Loucy (cell line): ENCODE measurements around the gene RAB6A.

Experiments
- H2AFZ ChIP-seq: fragments of 200-600 bp; sonication (generic); 2 replicates; pipeline ENCODE4 v1.6.0; 2016; ENCODE audit warnings: antibody characterized with exemption, mild to moderate bottlenecking, low read length, moderate library complexity
- H3F3A ChIP-seq: fragments of 200-600 bp; 2 replicates; pipeline ENCODE4 v1.6.0; 2016; ENCODE audit warnings: antibody characterized with exemption, low read depth, mild to moderate bottlenecking
- H3K27me3 ChIP-seq: fragments of 200-600 bp; sonication (generic); 2 replicates; pipeline ENCODE4 v1.6.1; 2014; ENCODE audit warnings: low read length, mild to moderate bottlenecking; ENCODE audit not compliant: insufficient read depth, poor library complexity, severe bottlenecking
- H3K36me3 ChIP-seq: fragments of 200-600 bp; sonication (generic); 2 replicates; pipeline ENCODE4 v1.6.1; 2016; ENCODE audit warnings: low read length; ENCODE audit not compliant: insufficient read depth
- H3K4me1 ChIP-seq: fragments of 200-600 bp; sonication (generic); 2 replicates; pipeline ENCODE4 v1.5.1; 2014; ENCODE audit warnings: low read length, mild to moderate bottlenecking; ENCODE audit not compliant: insufficient read depth, poor library complexity, severe bottlenecking
- H3K4me2 ChIP-seq: fragments of 200-600 bp; sonication (generic); 2 replicates; pipeline ENCODE4 v1.6.0; 2014; ENCODE audit warnings: antibody characterized with exemption, low read length, low read depth, mild to moderate bottlenecking; ENCODE audit not compliant: poor library complexity, severe bottlenecking
- H3K4me3 ChIP-seq: fragments of 200-600 bp; sonication (generic); 2 replicates; pipeline ENCODE4 v1.5.1; 2014; ENCODE audit warnings: low read length, mild to moderate bottlenecking, mixed read lengths; ENCODE audit not compliant: poor library complexity, severe bottlenecking
- H3K79me2 ChIP-seq: fragments of 200-600 bp; sonication (generic); 2 replicates; pipeline ENCODE4 v1.6.1; 2014; ENCODE audit warnings: low read length; ENCODE audit not compliant: insufficient read depth
- H3K9ac ChIP-seq: fragments of 200-600 bp; sonication (generic); 2 replicates; pipeline ENCODE4 v1.6.0; 2014; ENCODE audit warnings: mild to moderate bottlenecking, low read depth, low read length, moderate library complexity; ENCODE audit not compliant: poor library complexity, severe bottlenecking
- H3K9me2 ChIP-seq: fragments of 200-600 bp; sonication (generic); replicated peaks from 2 replicates; pipeline ENCODE4 v1.6.1; 2016; ENCODE audit warnings: low read depth, low read length, mixed read lengths
- H3K9me3 ChIP-seq: fragments of 200-600 bp; sonication (generic); 2 replicates; pipeline ENCODE4 v1.6.1; 2014; ENCODE audit warnings: mild to moderate bottlenecking, antibody characterized with exemption, low read length, low read depth; ENCODE audit not compliant: insufficient read depth
- H4K20me1 ChIP-seq: fragments of 200-600 bp; sonication (generic); 2 replicates; pipeline ENCODE4 v1.6.0; 2014; ENCODE audit warnings: antibody characterized with exemption, low read length, mild to moderate bottlenecking; ENCODE audit not compliant: insufficient read depth, poor library complexity, severe bottlenecking
- EZH2phosphoT487 ChIP-seq: fragments of 200-600 bp; IDR thresholded peaks from 2 replicates; pipeline ENCODE4 v1.6.1; 2018; ENCODE audit warnings: antibody characterized with exemption, mild to moderate bottlenecking, moderate library complexity, borderline replicate concordance
- TF ChIP-seq, protein P1 (sequence below): fragments of 200-600 bp; sonication (generic); conservative IDR thresholded peaks from 2 replicates; pipeline ENCODE4 v1.5.1; 2014; ENCODE audit warnings: mild to moderate bottlenecking, antibody characterized with exemption, low read length

RAB6A gene

DNA sequence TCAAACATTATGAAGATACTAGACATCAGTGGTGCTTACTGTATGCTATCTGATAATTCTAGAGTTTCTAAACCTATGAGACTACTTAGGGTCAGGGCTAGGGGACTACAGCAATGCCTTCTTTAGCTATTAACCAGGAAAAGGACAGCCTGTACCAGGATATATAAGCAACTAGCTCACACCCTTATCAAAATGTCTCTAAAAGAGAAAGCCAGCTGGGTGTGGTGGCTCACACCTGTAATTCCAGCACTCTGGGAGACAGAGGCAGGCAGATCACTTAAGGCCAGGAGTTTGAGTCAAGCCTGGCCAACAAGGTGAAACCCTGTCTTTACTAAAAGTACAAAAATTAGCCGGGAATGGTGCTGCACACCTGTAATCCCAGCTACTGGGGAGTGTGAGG is 55.8 kb downstream of the RAB6A start:
- no peak overlapping the region for H3K9ac ChIP-seq
- H3K4me1 ChIP-seq, result no peaks in the 10 kb centered on the region
- H3K9me3 ChIP-seq, result no peaks in the 10 kb centered on the region
- no peak for TF ChIP-seq EZH2phosphoT487
- TF ChIP-seq, protein P1, sequence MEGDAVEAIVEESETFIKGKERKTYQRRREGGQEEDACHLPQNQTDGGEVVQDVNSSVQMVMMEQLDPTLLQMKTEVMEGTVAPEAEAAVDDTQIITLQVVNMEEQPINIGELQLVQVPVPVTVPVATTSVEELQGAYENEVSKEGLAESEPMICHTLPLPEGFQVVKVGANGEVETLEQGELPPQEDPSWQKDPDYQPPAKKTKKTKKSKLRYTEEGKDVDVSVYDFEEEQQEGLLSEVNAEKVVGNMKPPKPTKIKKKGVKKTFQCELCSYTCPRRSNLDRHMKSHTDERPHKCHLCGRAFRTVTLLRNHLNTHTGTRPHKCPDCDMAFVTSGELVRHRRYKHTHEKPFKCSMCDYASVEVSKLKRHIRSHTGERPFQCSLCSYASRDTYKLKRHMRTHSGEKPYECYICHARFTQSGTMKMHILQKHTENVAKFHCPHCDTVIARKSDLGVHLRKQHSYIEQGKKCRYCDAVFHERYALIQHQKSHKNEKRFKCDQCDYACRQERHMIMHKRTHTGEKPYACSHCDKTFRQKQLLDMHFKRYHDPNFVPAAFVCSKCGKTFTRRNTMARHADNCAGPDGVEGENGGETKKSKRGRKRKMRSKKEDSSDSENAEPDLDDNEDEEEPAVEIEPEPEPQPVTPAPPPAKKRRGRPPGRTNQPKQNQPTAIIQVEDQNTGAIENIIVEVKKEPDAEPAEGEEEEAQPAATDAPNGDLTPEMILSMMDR, result no peak
- H3K4me2 ChIP-seq, result no peak overlapping the region
- no peaks in the 10 kb centered on the region for H3K9me2 ChIP-seq
- no peak overlapping the region for H3K4me3 ChIP-seq
- H3K79me2 ChIP-seq, result no peaks in the 10 kb centered on the region
- no peaks in the 10 kb centered on the region for H3K27me3 ChIP-seq
- H3K36me3 ChIP-seq, result peaks cover 57% of the 10 kb centered on the region; the same call in 1 of the 2 replicates
- no peaks in the 10 kb centered on the region for H3F3A ChIP-seq
- H2AFZ ChIP-seq, result no peak overlapping the region
- no peaks in the 10 kb centered on the region for H4K20me1 ChIP-seq

DNA sequence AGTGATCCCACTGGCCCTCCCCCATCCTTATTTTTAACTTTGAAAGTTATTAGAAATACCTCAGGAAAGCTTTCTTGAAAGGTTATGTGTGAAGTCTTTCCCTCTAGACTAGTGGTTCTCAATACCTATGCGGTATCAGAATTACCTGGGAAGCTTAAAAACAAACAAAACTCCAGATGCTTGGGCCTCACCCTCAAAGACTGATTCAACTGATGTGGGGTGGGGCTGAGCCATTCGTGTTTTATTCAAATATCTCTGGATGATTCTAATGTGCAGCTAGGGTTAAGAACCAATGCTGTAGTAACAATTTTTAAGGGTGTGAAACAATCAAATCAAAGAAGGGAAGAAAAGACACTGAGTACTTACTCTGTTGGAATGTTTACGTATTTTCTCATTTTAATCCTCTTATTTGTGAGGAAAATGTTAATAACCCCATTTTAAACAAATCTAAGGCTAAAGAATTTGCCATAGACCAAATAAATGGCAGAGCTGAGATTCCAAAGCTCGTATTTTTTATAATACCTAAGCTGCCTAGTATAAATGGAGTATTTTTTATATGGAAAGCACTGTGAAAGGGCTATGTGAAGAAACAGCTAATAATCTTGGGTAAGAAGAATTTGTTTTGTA is 66.9 kb downstream of the RAB6A start:
- H2AFZ ChIP-seq, result no peak overlapping the region
- no peak overlapping the region for H3K9ac ChIP-seq
- H3K36me3 ChIP-seq, result peaks cover 13% of the 10 kb centered on the region; the same call in 1 of the 2 replicates
- no peaks in the 10 kb centered on the region for H3K4me1 ChIP-seq
- no peak overlapping the region for H3K4me2 ChIP-seq
- no peaks in the 10 kb centered on the region for H3K27me3 ChIP-seq
- no peaks in the 10 kb centered on the region for H3K79me2 ChIP-seq
- no peaks in the 10 kb centered on the region for H3F3A ChIP-seq
- H3K9me2 ChIP-seq, result no peaks in the 10 kb centered on the region
- no peak for TF ChIP-seq EZH2phosphoT487
- TF ChIP-seq, protein P1, result no peak
- H3K9me3 ChIP-seq, result no peaks in the 10 kb centered on the region
- no peaks in the 10 kb centered on the region for H4K20me1 ChIP-seq
- H3K4me3 ChIP-seq, result no peak overlapping the region

DNA sequence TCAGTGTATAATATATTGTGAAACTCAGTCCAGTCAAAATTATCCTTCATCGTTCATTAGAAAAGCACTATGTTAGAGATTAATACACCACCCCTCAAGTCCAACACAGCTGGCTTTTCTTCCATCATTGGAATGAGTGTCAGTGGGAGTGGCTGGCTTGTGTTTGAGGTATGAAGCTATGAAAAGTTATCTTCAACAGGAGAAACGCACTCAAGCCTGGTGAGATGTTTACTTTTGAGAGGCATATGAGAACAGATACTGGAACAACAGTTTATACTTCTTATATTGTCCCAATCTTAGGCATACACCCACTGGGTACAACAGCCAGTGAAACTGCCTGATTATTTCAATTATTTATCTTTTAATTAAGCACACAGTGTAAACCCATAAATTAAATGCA is 80.2 kb downstream of the RAB6A start:
- H3K9me3 ChIP-seq, result no peaks in the 10 kb centered on the region
- H3F3A ChIP-seq, result no peaks in the 10 kb centered on the region; the same call in 1 of the 2 replicates
- H3K79me2 ChIP-seq, result no peaks in the 10 kb centered on the region
- no peaks in the 10 kb centered on the region for H3K27me3 ChIP-seq
- H3K9me2 ChIP-seq, result no peaks in the 10 kb centered on the region
- peaks cover 18% of the 10 kb centered on the region for H3K4me1 ChIP-seq
- no peak for TF ChIP-seq EZH2phosphoT487
- TF ChIP-seq, protein P1, result no peak
- no peak overlapping the region for H3K4me3 ChIP-seq
- H2AFZ ChIP-seq, result no peak overlapping the region
- H3K9ac ChIP-seq, result no peak overlapping the region
- no peak overlapping the region for H3K4me2 ChIP-seq
- H3K36me3 ChIP-seq, result peaks cover 20% of the 10 kb centered on the region
- H4K20me1 ChIP-seq, result no peaks in the 10 kb centered on the region
